ENCODE measurements around the gene GUSB. TPM values are rescaled to one million over a fixed set of nuclear protein-coding genes. Genes with fewer than 3 reads are reported as not detected.

GUSB gene
- total and polyA plus RNA-seq, 4 donors: 45.2 to 94.7 (median 53.0) TPM

GRCh38 chr7:66013938-66014337 is 31.9 kb upstream of the GUSB start:
- Histone ChIP-seq H3K36me3 (ENCODE audit: control insufficient read depth in 4 of 4, insufficient read depth in 3 of 4, low read depth in 1 of 4, low read length in 3 of 4) (no peaks in the 10 kb centered on the region), H3K27ac (ENCODE audit: low read depth in 1 of 2, low read length in 2 of 2) (no peak overlapping the region), H3K4me3 (ENCODE audit: low read depth in 1 of 3, low read length in 3 of 3) (no peak overlapping the region), H3K9ac (ENCODE audit: low read depth in 1 of 2, low read length in 2 of 2) (peak overlapping the region in 1 of 2 donors; percentile 22), H3K27me3 (ENCODE audit: control insufficient read depth in 4 of 4, insufficient read depth in 4 of 4, low read length in 3 of 4) (no peaks in the 10 kb centered on the region), H3K4me1 (ENCODE audit: control insufficient read depth in 4 of 4, insufficient read depth in 4 of 4, low read length in 3 of 4) (no peaks in the 10 kb centered on the region), H3K9me3 (ENCODE audit: control insufficient read depth in 4 of 4, low read length in 3 of 4) (no peaks in the 10 kb centered on the region)
- DNase-seq (ENCODE audit: low spot score): peak; percentile 39
- TF ChIP-seq RXRA (IDR thresholded peaks at IDR 0.05): no peak
- TF ChIP-seq ATF3 (IDR thresholded peaks at IDR 0.05): no peak
- TF ChIP-seq REST (IDR thresholded peaks at IDR 0.05): no peak
- no peak for TF ChIP-seq JUND (IDR thresholded peaks at IDR 0.05)
- no peak for TF ChIP-seq NR2F2 (IDR thresholded peaks at IDR 0.05)
- no peak for TF ChIP-seq HNF4A (conservative IDR thresholded peaks at IDR 0.05)
- TF ChIP-seq HNF4G (IDR thresholded peaks at IDR 0.05): no peak
- TF ChIP-seq CTCF (IDR thresholded peaks at IDR 0.05; ENCODE audit: low read depth, low read length, missing input control): peak; percentile 44
- TF ChIP-seq SP1 (IDR thresholded peaks at IDR 0.05): no peak
- TF ChIP-seq RAD21 (IDR thresholded peaks at IDR 0.05): peak; percentile 79 to 90
- WGBS: 65% methylated on average over 5 of the region's 5 CpGs

GRCh38 chr7:66007232-66007631 is 25.2 kb upstream of the GUSB start:
- Histone ChIP-seq H3K27me3 (ENCODE audit: control insufficient read depth in 4 of 4, insufficient read depth in 4 of 4, low read length in 3 of 4) (no peaks in the 10 kb centered on the region), H3K4me1 (ENCODE audit: control insufficient read depth in 4 of 4, insufficient read depth in 4 of 4, low read length in 3 of 4) (peaks cover 0 to 16% (median 8%) of the 10 kb centered on the region in 4 donors), H3K9me3 (ENCODE audit: control insufficient read depth in 4 of 4, low read length in 3 of 4) (no peaks in the 10 kb centered on the region), H3K36me3 (ENCODE audit: control insufficient read depth in 4 of 4, insufficient read depth in 3 of 4, low read depth in 1 of 4, low read length in 3 of 4) (no peaks in the 10 kb centered on the region), H3K4me3 (ENCODE audit: low read depth in 1 of 3, low read length in 3 of 3) (no peak overlapping the region), H3K9ac (ENCODE audit: low read depth in 1 of 2, low read length in 2 of 2) (no peak overlapping the region), H3K27ac (ENCODE audit: low read depth in 1 of 2, low read length in 2 of 2) (no peak overlapping the region)
- 95% methylated on average over 6 of the region's 6 CpGs for WGBS
- DNase-seq (ENCODE audit: low spot score): no peak
- TF ChIP-seq YY1 (IDR thresholded peaks at IDR 0.05) (no peak), NR2F2 (IDR thresholded peaks at IDR 0.05) (no peak), FOXA2 (IDR thresholded peaks at IDR 0.05) (no peak), RXRA (IDR thresholded peaks at IDR 0.05) (no peak), REST (IDR thresholded peaks at IDR 0.05) (no peak), TAF1 (conservative IDR thresholded peaks at IDR 0.05) (no peak), GABPA (IDR thresholded peaks at IDR 0.05 in 1 of 2, conservative IDR thresholded peaks at IDR 0.05 in 1 of 2) (no peak), SP1 (IDR thresholded peaks at IDR 0.05) (no peak), EGR1 (IDR thresholded peaks at IDR 0.05; ENCODE audit: low read depth in 2 of 2) (no peak), CTCF (IDR thresholded peaks at IDR 0.05; ENCODE audit: low read depth, low read length, missing input control) (no peak), HNF4G (IDR thresholded peaks at IDR 0.05) (no peak), FOXA1 (IDR thresholded peaks at IDR 0.05) (no peak), RAD21 (IDR thresholded peaks at IDR 0.05) (no peak), ZBTB33 (IDR thresholded peaks at IDR 0.05) (no peak), JUND (IDR thresholded peaks at IDR 0.05) (no peak), HNF4A (conservative IDR thresholded peaks at IDR 0.05) (no peak), ATF3 (IDR thresholded peaks at IDR 0.05) (no peak)

All from liver (tissue), 9 donors.